H1 (cell line): ENCODE measurements around the gene GTF2A1L. TPM values are rescaled to one million over a fixed set of nuclear protein-coding genes. Genes with fewer than 3 reads are reported as not detected.

Source experiments
- CBX5 ChIP-seq: fragments of 300-800, 300-1000 bp; sonication (generic); IDR thresholded peaks from 2 replicates; pipeline ENCODE4 v1.7.1; 2016; ENCODE audit warnings: antibody characterized with exemption, low read length, low read depth
- CEBPB ChIP-seq: IDR thresholded peaks from 2 replicates; pipeline ENCODE4 v1.6.1; 2012; ENCODE audit warnings: low read depth, low read length
- CTBP2 ChIP-seq: IDR thresholded peaks from 2 replicates; pipeline ENCODE4 v1.7.0; 2011; ENCODE audit warnings: borderline replicate concordance, mild to moderate bottlenecking, moderate library complexity, mixed read lengths, low read length; ENCODE audit not compliant: insufficient read depth, insufficient read length
- RBBP5 ChIP-seq: IDR thresholded peaks from 2 replicates; pipeline ENCODE4 v1.7.1; 2012; ENCODE audit warnings: low read depth, mild to moderate bottlenecking, inconsistent platforms, low read length, moderate library complexity, borderline replicate concordance
- SIN3A ChIP-seq, 2 experiments: IDR thresholded peaks in 1 of 2; conservative IDR thresholded peaks in 1 of 2; 2 replicates each; pipeline ENCODE4 v1.6.1; 2011 to 2012; ENCODE audit warnings: low read length in 2 of 2, improper control_type of control experiment in 1 of 2, low read depth in 1 of 2, mild to moderate bottlenecking in 1 of 2
- SIX5 ChIP-seq: IDR thresholded peaks from 2 replicates; pipeline ENCODE4 v1.6.1; 2011; ENCODE audit warnings: mild to moderate bottlenecking, low read depth, low read length
- polyA plus RNA-seq, 7 experiments: library from polyadenylated mRNA; depleted of rRNA in 3 of 7; stranded (reverse) in 5 of 7; unstranded in 2 of 7; fragments of >200 nt in 5 of 7; fragments of 200-250 nt in 2 of 7; gene quantifications; 1 replicate in 5 of 7; 2 replicates in 1 of 7; 4 replicates in 1 of 7; pipeline versions ENCODE4 v1.2.1 to v1.2.3, GENCODE V29; 2011 to 2013; ENCODE audit warnings: missing spikeins in 2 of 7, mixed read lengths in 2 of 7
- total RNA-seq: library from RNA; stranded (reverse); fragmentation: NEBNext Ultra II Directional; extraction: Animal tissue kit (Norgen Biotek cat#: 25700); gene quantifications from 2 replicates; pipeline ENCODE4 v1.2.1, GENCODE V29; 2021
- TF ChIP-seq, protein P1 (sequence below): fragments of 300-600 bp; sonication (generic); IDR thresholded peaks from 2 replicates; pipeline ENCODE4 v1.7.1; 2012; ENCODE audit warnings: low read length, moderate library complexity, mild to moderate bottlenecking, inconsistent platforms; ENCODE audit not compliant: insufficient replicate concordance

The GTF2A1L gene
- total and polyA plus RNA-seq, 2 of the 8 experiments (the other 6 are each of a cell fraction or from before 2014, with no cell fraction given), result 0.18 TPM; not detected in 1

DNA sequence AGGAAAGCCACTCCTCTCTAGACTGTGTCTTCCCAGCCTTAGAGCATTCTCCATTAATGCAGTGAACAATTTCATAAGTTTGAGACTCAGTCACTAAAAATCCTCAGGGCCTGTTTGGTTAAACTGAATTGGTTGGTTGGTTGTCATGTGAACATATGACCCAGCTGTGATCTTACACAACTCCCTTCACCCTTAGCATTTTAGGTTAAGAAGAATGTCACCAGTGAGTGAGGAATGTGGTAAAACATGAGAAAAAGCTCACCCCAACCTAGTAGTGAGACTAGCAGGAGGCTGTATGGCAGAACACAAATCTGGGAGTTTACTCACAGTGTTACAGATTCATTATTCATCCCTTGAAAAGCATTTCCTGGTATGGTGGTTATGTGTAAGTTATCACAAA, 105.5 kb downstream of the GTF2A1L start (continued):
- TF ChIP-seq, protein P1, sequence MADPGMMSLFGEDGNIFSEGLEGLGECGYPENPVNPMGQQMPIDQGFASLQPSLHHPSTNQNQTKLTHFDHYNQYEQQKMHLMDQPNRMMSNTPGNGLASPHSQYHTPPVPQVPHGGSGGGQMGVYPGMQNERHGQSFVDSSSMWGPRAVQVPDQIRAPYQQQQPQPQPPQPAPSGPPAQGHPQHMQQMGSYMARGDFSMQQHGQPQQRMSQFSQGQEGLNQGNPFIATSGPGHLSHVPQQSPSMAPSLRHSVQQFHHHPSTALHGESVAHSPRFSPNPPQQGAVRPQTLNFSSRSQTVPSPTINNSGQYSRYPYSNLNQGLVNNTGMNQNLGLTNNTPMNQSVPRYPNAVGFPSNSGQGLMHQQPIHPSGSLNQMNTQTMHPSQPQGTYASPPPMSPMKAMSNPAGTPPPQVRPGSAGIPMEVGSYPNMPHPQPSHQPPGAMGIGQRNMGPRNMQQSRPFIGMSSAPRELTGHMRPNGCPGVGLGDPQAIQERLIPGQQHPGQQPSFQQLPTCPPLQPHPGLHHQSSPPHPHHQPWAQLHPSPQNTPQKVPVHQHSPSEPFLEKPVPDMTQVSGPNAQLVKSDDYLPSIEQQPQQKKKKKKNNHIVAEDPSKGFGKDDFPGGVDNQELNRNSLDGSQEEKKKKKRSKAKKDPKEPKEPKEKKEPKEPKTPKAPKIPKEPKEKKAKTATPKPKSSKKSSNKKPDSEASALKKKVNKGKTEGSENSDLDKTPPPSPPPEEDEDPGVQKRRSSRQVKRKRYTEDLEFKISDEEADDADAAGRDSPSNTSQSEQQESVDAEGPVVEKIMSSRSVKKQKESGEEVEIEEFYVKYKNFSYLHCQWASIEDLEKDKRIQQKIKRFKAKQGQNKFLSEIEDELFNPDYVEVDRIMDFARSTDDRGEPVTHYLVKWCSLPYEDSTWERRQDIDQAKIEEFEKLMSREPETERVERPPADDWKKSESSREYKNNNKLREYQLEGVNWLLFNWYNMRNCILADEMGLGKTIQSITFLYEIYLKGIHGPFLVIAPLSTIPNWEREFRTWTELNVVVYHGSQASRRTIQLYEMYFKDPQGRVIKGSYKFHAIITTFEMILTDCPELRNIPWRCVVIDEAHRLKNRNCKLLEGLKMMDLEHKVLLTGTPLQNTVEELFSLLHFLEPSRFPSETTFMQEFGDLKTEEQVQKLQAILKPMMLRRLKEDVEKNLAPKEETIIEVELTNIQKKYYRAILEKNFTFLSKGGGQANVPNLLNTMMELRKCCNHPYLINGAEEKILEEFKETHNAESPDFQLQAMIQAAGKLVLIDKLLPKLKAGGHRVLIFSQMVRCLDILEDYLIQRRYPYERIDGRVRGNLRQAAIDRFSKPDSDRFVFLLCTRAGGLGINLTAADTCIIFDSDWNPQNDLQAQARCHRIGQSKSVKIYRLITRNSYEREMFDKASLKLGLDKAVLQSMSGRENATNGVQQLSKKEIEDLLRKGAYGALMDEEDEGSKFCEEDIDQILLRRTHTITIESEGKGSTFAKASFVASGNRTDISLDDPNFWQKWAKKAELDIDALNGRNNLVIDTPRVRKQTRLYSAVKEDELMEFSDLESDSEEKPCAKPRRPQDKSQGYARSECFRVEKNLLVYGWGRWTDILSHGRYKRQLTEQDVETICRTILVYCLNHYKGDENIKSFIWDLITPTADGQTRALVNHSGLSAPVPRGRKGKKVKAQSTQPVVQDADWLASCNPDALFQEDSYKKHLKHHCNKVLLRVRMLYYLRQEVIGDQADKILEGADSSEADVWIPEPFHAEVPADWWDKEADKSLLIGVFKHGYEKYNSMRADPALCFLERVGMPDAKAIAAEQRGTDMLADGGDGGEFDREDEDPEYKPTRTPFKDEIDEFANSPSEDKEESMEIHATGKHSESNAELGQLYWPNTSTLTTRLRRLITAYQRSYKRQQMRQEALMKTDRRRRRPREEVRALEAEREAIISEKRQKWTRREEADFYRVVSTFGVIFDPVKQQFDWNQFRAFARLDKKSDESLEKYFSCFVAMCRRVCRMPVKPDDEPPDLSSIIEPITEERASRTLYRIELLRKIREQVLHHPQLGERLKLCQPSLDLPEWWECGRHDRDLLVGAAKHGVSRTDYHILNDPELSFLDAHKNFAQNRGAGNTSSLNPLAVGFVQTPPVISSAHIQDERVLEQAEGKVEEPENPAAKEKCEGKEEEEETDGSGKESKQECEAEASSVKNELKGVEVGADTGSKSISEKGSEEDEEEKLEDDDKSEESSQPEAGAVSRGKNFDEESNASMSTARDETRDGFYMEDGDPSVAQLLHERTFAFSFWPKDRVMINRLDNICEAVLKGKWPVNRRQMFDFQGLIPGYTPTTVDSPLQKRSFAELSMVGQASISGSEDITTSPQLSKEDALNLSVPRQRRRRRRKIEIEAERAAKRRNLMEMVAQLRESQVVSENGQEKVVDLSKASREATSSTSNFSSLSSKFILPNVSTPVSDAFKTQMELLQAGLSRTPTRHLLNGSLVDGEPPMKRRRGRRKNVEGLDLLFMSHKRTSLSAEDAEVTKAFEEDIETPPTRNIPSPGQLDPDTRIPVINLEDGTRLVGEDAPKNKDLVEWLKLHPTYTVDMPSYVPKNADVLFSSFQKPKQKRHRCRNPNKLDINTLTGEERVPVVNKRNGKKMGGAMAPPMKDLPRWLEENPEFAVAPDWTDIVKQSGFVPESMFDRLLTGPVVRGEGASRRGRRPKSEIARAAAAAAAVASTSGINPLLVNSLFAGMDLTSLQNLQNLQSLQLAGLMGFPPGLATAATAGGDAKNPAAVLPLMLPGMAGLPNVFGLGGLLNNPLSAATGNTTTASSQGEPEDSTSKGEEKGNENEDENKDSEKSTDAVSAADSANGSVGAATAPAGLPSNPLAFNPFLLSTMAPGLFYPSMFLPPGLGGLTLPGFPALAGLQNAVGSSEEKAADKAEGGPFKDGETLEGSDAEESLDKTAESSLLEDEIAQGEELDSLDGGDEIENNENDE, result no peak
- TF ChIP-seq CBX5 (no peak), SIN3A (conservative IDR thresholded peaks at IDR 0.05 in 1 of 2, IDR thresholded peaks at IDR 0.05 in 1 of 2; ENCODE audit: low read depth in 1 of 2, low read length in 2 of 2) (no peak), SIX5 (no peak), CEBPB (0 out of 2 replicates have a peak, but pooled peaks have one; percentile 11), RBBP5 (no peak), CTBP2 (no peak)
